GM12801 (cell line): ENCODE results near the gene LOXL1.

Experiments
- CTCF ChIP-seq: IDR thresholded peaks from one replicate; pipeline ENCODE4 v1.5.1; 2011; ENCODE audit warnings: control low read depth; ENCODE audit not compliant: insufficient read length; ENCODE audit errors: extremely low read depth

LOXL1 gene

DNA sequence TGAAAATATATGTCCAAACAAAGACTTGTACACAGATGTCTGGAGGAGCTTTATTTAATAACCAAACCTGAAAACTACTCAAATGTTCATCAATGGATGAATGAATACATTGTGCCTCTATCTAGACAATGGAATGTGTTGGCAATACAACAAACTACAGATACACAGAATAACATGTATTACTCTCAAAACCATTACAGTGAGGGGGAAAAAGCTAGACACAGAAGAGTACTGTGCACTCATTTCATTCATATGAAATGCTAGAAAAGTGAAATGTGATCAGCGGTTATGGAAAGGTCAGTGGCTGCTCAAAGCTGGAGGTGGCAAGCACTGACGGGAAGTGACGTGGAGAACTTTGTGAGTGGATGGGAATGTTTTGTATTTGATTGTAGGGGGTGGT lies 52.6 kb downstream of the LOXL1 start:
- TF ChIP-seq CTCF: no peak

GRCh38 chr15:73979636-73980035 lies 53.4 kb downstream of the LOXL1 start:
- TF ChIP-seq CTCF: no peak

DNA sequence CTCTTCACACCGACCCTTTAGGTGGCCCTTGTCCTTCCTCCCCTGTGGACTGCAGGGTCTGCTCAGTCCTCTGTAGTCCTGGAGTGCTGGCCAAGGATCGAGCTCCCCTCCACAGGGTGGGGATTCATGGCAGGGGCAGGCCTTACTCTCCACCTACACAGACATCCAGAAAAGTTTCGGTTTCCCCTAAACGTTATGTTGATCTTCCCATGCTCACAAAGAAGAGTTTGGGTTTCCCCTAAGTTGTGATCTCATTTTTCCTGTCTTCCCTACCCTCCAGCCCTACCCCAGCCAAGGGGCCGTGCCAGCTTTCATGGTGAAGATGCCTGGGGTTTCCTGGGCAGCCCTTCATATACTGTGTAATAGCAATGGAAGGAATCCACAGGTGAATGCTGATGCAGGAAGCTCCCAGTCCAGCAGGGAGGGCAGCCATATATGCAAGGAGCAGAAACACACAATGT lies 55.5 kb downstream of the LOXL1 start:
- no peak for TF ChIP-seq CTCF

GRCh38 chr15:73982222-73982962 lies 56.1 kb downstream of the LOXL1 start:
- TF ChIP-seq CTCF: no peak

GRCh38 chr15:73983211-73983727 lies 57.0 kb downstream of the LOXL1 start:
- TF ChIP-seq CTCF: no peak

- no peak for TF ChIP-seq CTCF
Measured at GRCh38 chr15:73983773-73984172, 57.5 kb downstream of the LOXL1 start.

DNA sequence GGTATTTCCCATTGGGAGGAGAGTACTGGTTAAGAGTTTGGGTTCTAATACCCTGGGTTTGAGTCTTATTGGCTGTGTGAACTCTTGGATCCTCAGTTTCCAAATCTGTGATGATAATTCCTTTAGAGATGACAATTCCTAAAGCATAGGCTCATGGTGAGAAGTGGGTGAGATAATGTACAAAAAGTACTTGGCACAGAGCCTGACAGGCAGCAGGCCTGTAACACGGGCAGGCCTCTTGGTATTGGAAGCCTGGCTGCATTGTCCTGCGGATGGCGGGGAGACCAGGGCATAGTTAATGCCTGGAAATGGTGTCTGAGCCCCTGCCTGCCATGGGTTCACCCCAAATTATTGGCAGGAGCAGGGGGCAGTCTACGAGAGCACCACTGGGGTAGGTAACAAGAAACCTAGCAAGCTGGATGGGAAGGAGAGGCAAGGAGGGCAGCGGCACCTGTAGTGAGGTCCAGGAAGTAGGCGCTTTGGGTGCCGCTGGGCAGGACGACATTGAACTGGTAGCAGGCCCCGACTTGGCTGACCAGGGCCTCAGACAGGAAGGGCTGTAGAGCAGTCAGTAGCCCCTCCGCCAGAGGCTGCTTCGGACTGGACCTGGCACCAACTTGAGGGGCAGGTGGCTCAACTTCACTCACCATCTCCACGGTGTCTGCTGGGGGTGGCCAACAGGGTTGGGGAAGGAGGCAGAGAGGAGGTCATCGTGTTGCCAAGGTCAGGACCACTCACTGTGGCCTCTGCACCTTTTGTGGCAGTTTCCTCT lies 58.1 kb downstream of the LOXL1 start:
- TF ChIP-seq CTCF: no peak
